Glutamatergic neuron (in vitro differentiated cells): ENCODE results near the gene MID1. TPM values are rescaled to one million over a fixed set of nuclear protein-coding genes. Genes with fewer than 3 reads are reported as not detected.
"Not testable (repeated sequence)": the region's sequence is repeated elsewhere in the genome, so short reads cannot be mapped to it uniquely, and the experiment has no call there.

Experiments
- DNase-seq: peaks from one replicate; pipeline ENCODE4 v3.0.0; 2022
- H3K27ac Mint-ChIP-seq: one replicate; pipeline ENCODE4 v1.8.0; 2020; ENCODE audit warnings: mild to moderate bottlenecking, mixed read lengths, inconsistent platforms; ENCODE audit not compliant: unreplicated experiment
- H3K27me3 Mint-ChIP-seq: one replicate; pipeline ENCODE4 v1.8.0; 2020; ENCODE audit warnings: mild to moderate bottlenecking, moderate library complexity, mixed read lengths, inconsistent platforms; ENCODE audit not compliant: unreplicated experiment
- H3K36me3 Mint-ChIP-seq: one replicate; pipeline ENCODE4 v1.8.0; 2020; ENCODE audit warnings: mild to moderate bottlenecking, mixed read lengths, inconsistent platforms; ENCODE audit not compliant: unreplicated experiment
- H3K4me1 Mint-ChIP-seq: one replicate; pipeline ENCODE4 v1.8.0; 2020; ENCODE audit warnings: mild to moderate bottlenecking, low read depth, mixed read lengths, inconsistent platforms; ENCODE audit not compliant: unreplicated experiment
- H3K4me3 Mint-ChIP-seq: one replicate; pipeline ENCODE4 v1.8.0; 2020; ENCODE audit warnings: mild to moderate bottlenecking, mixed read lengths, inconsistent platforms; ENCODE audit not compliant: unreplicated experiment
- H3K9me3 Mint-ChIP-seq: one replicate; pipeline ENCODE4 v1.8.0; 2020; ENCODE audit warnings: mild to moderate bottlenecking, moderate library complexity, mixed read lengths, inconsistent platforms; ENCODE audit not compliant: unreplicated experiment
- CTCF ChIP-seq: fragments of 200-600 bp; sonication (generic); IDR thresholded peaks from one replicate; pipeline ENCODE4 v1.5.0; 2021; ENCODE audit not compliant: partially characterized antibody, unreplicated experiment
- total RNA-seq: library from RNA; stranded (reverse); fragmentation: NEBNext Ultra II Directional; extraction: Animal tissue kit (Norgen Biotek cat#: 25700); gene quantifications from one replicate; pipeline ENCODE4 v1.2.1, GENCODE V29; 2021; ENCODE audit not compliant: unreplicated experiment

The MID1 gene
- total RNA-seq, 1 donor from 2014 or later: 9.2 TPM

- no peak for DNase-seq
- Mint-ChIP-seq H3K27me3 (peaks cover 1% of the 10 kb centered on the region), H3K27ac (no peak overlapping the region), H3K9me3 (no peaks in the 10 kb centered on the region), H3K36me3 (no peaks in the 10 kb centered on the region), H3K4me1 (peaks cover 7% of the 10 kb centered on the region), H3K4me3 (peak overlapping the region; percentile 37)
- TF ChIP-seq CTCF: no peak
These were observed 28.7 kb downstream of the MID1 start for GRCh38 chrX:10591363-10592335.

GRCh38 chrX:10589787-10590186, 30.6 kb downstream of the MID1 start:
- not testable (repeated sequence) for DNase-seq, H3K36me3 Mint-ChIP-seq, H3K27me3 Mint-ChIP-seq, H3K4me1 Mint-ChIP-seq, H3K4me3 Mint-ChIP-seq, H3K9me3 Mint-ChIP-seq, H3K27ac Mint-ChIP-seq

GRCh38 chrX:10589098-10589497, 31.3 kb downstream of the MID1 start:
- Mint-ChIP-seq H3K27ac (no peak overlapping the region), H3K27me3 (peaks cover 1% of the 10 kb centered on the region), H3K4me1 (peaks cover 7% of the 10 kb centered on the region), H3K4me3 (no peak overlapping the region), H3K36me3 (peaks cover 4% of the 10 kb centered on the region), H3K9me3 (no peaks in the 10 kb centered on the region)
- no peak for TF ChIP-seq CTCF
- DNase-seq: no peak

- not testable (repeated sequence) for DNase-seq, H3K27ac Mint-ChIP-seq, H3K36me3 Mint-ChIP-seq, H3K9me3 Mint-ChIP-seq, H3K4me1 Mint-ChIP-seq, H3K27me3 Mint-ChIP-seq, H3K4me3 Mint-ChIP-seq
These were observed 35.5 kb downstream of the MID1 start for GRCh38 chrX:10584882-10585281.

- TF ChIP-seq CTCF: no peak
- no peaks in the 10 kb centered on the region for H3K9me3 Mint-ChIP-seq
- H3K4me1 Mint-ChIP-seq: peaks cover 4% of the 10 kb centered on the region
- H3K36me3 Mint-ChIP-seq: peaks cover 4% of the 10 kb centered on the region
- H3K4me3 Mint-ChIP-seq: no peak overlapping the region
- H3K27me3 Mint-ChIP-seq: no peaks in the 10 kb centered on the region
- DNase-seq: no peak
- no peak overlapping the region for H3K27ac Mint-ChIP-seq
These were observed 37.4 kb downstream of the MID1 start for GRCh38 chrX:10582945-10583344.

- Mint-ChIP-seq H3K4me3 (no peak overlapping the region), H3K27me3 (no peaks in the 10 kb centered on the region), H3K4me1 (peaks cover 4% of the 10 kb centered on the region), H3K27ac (no peak overlapping the region), H3K9me3 (no peaks in the 10 kb centered on the region), H3K36me3 (peaks cover 4% of the 10 kb centered on the region)
- no peak for DNase-seq
- TF ChIP-seq CTCF: no peak
These were observed 38.1 kb downstream of the MID1 start for GRCh38 chrX:10582215-10582733.
